HL-60 (cell line): Measurements from ENCODE around the gene MACROD1.

Source experiments
- DNase-seq, 2 experiments: peaks; one replicate each; pipeline ENCODE4 v3.0.0-alpha.2; 2010 to 2020; ENCODE audit warnings: low read depth in 1 of 2, low spot score in 1 of 2
- H3K27ac ChIP-seq: fragments of 250-450 bp; sonication (Bioruptor Pico); replicated peaks from 2 replicates; pipeline ENCODE4 v1.5.1; 2020; ENCODE audit warnings: mild to moderate bottlenecking, moderate library complexity
- H3K27me3 ChIP-seq: fragments of 250-450 bp; sonication (Bioruptor Pico); 2 replicates; pipeline ENCODE4 v1.5.1; 2021; ENCODE audit warnings: mild to moderate bottlenecking, moderate library complexity; ENCODE audit not compliant: insufficient read depth, poor library complexity, severe bottlenecking
- H3K4me3 ChIP-seq: replicated peaks from 2 replicates; pipeline ENCODE4 v1.5.1; 2011; ENCODE audit warnings: mild to moderate bottlenecking, control low read depth, low read length; ENCODE audit not compliant: insufficient read depth
- CTCF ChIP-seq: IDR thresholded peaks from one replicate; pipeline ENCODE4 v1.5.1; 2011; ENCODE audit warnings: low read length, control low read depth, inconsistent platforms; ENCODE audit not compliant: insufficient read depth
- GABPA ChIP-seq: IDR thresholded peaks from 2 replicates; pipeline ENCODE4 v1.6.1; 2012; ENCODE audit warnings: low read depth
- POLR2AphosphoS5 ChIP-seq: IDR thresholded peaks from 2 replicates; pipeline ENCODE4 v1.6.1; 2012; ENCODE audit warnings: low read depth
- REST ChIP-seq: IDR thresholded peaks from 2 replicates; pipeline ENCODE4 v1.6.1; 2012; ENCODE audit warnings: low read depth; ENCODE audit not compliant: insufficient replicate concordance
- SPI1 ChIP-seq: IDR thresholded peaks from 2 replicates; pipeline ENCODE4 v1.6.1; 2012; ENCODE audit warnings: low read depth, mild to moderate bottlenecking, borderline replicate concordance

The MACROD1 gene

DNA sequence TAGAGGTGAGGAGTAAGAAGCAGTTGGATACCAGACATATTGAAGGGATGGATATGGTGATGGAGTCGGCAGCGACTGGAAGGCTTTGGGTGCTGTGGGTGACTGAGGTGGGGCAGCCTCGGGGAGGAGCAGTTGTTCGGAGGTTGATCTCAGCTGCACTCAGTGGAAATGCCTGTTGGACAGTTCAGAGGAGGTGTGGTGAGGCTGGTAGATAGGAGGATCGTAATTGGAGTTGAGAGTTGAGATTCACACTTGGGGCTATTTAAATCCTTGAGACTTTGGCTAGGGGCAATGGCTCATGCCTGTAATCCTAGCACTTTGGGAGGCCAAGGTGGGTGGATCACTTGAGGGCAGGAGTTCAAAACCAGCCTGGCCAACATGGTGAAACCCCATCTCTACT lies 172.8 kb downstream of the MACROD1 start:
- no peaks in the 10 kb centered on the region for H3K27me3 ChIP-seq
- no peak for DNase-seq
- H3K27ac ChIP-seq = no peak overlapping the region
- no peak for TF ChIP-seq POLR2AphosphoS5
- TF ChIP-seq CTCF = no peak
- no peak for TF ChIP-seq REST
- no peak for TF ChIP-seq SPI1
- TF ChIP-seq GABPA = no peak
- no peak overlapping the region for H3K4me3 ChIP-seq

GRCh38 chr11:63991558-63991957 lies 174.4 kb downstream of the MACROD1 start:
- Histone ChIP-seq H3K27ac (no peak overlapping the region), H3K27me3 (no peaks in the 10 kb centered on the region)
- no peak for TF ChIP-seq GABPA
- TF ChIP-seq REST = peak; percentile 75
- TF ChIP-seq POLR2AphosphoS5 = no peak

DNA sequence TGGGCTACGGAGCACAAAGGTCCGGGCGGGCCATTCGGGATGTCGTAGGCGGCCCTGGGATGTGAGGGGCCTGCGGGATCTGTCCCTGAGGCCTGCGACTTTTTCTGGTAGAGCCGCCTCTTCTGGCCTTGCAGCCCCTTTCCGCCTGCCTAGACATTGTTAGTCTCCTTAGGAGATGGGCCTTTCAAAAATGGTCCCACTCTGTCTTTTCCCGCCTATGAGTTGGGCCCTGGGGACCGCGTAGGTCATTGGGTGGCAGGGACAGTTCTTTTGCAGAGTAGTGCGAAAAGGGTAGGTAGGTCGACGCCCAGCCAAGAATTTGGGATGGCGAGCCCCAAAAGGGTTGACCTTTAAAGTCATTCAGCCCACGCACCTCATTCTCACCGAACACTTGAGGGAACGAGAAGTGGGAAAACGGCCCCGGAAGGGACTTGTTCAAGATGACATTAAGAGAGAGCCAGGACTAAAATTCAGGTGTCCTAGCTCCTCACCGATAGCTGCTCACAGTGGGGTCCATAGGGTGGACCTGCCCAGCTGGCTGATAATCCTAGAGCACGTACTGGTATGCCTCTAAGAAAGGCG lies 178.9 kb downstream of the MACROD1 start:
- TF ChIP-seq REST (no peak), CTCF (no peak), SPI1 (no peak), GABPA (no peak), POLR2AphosphoS5 (0 out of 2 replicates have a peak, but pooled peaks have one; percentile 15)
- Histone ChIP-seq H3K27ac (peak overlapping the region; percentile 86), H3K27me3 (no peaks in the 10 kb centered on the region), H3K4me3 (peak overlapping the region; percentile 98)
- DNase-seq = no peak

More at GRCh38 chr11:63991558-63991957, 174.4 kb downstream of the MACROD1 start:
- H3K4me3 ChIP-seq = no peak overlapping the region
- DNase-seq = no peak
